ENCODE measurements around the gene F2R. TPM values are rescaled to one million over a fixed set of nuclear protein-coding genes. Genes with fewer than 3 reads are reported as not detected.

F2R gene
- polyA plus RNA-seq, 1 donor (not counting 4 experiments of a cell fraction or from before 2014, with no cell fraction given) = 56.8 TPM

- Histone ChIP-seq H3K36me3 (ENCODE audit: control insufficient read depth in 2 of 2, extremely low read depth in 1 of 2, insufficient read depth in 2 of 2, low read length in 2 of 2) (no peaks in the 10 kb centered on the region), H2AFZ (ENCODE audit: control insufficient read depth, low read length) (no peak overlapping the region)
Measured at GRCh38 chr5:76771705-76772405, 55.9 kb downstream of the F2R start.

GRCh38 chr5:76775921-76776320, 60.0 kb downstream of the F2R start:
- Histone ChIP-seq H3K9me1 (ENCODE audit: control insufficient read depth, extremely low read depth, insufficient read depth, low read length) (no peaks in the 10 kb centered on the region), H3K36me3 (ENCODE audit: control insufficient read depth in 2 of 2, extremely low read depth in 1 of 2, insufficient read depth in 2 of 2, low read length in 2 of 2) (no peaks in the 10 kb centered on the region), H4K20me1 (ENCODE audit: control insufficient read depth, extremely low read depth, insufficient read depth, low read length) (no peaks in the 10 kb centered on the region), H3K4me3 (ENCODE audit: control insufficient read depth in 2 of 3, extremely low read depth in 1 of 3, insufficient read depth in 2 of 3, low read depth in 1 of 3, low read length in 3 of 3) (no peak overlapping the region), H3K27ac (ENCODE audit: control insufficient read depth, insufficient read depth, low read length) (no peak overlapping the region), H3K27me3 (ENCODE audit: control insufficient read depth, extremely low read depth, insufficient read depth, low read length) (no peaks in the 10 kb centered on the region), H3K9ac (ENCODE audit: control insufficient read depth, extremely low read depth, insufficient read depth, low read length) (no peak overlapping the region), H3K79me2 (ENCODE audit: control insufficient read depth, insufficient read depth, low read length) (no peaks in the 10 kb centered on the region), H3K4me1 (ENCODE audit: control insufficient read depth, extremely low read depth, insufficient read depth, low read length) (no peaks in the 10 kb centered on the region), H2AFZ (ENCODE audit: control insufficient read depth, low read length) (no peak overlapping the region), H3K9me3 (ENCODE audit: control insufficient read depth, low read depth, low read length) (no peaks in the 10 kb centered on the region), H3K4me2 (ENCODE audit: control insufficient read depth, extremely low read depth, insufficient read depth, low read depth, low read length) (no peak overlapping the region)
- FAIRE-seq = no peak
- TF ChIP-seq CTCF (optimal IDR thresholded peaks at IDR 0.05 in 1 of 3, IDR thresholded peaks at IDR 0.05 in 1 of 3, conservative IDR thresholded peaks at IDR 0.05 in 1 of 3; ENCODE audit: extremely low read depth in 1 of 3, insufficient read depth in 2 of 3, low read length in 3 of 3) = no peak
- no peak for TF ChIP-seq EZH2 (IDR thresholded peaks at IDR 0.05; ENCODE audit: low read length)
- DNase-seq (ENCODE audit: low read depth, low spot score) = no peak
- dilution Hi-C loops (cut with MboI; ENCODE audit: extremely low pct_ligation_motif_present, low sequenced_read_pairs) = no loop called here

More at GRCh38 chr5:76771705-76772405, 55.9 kb downstream of the F2R start:
- no peak for FAIRE-seq
- Histone ChIP-seq H3K9ac (ENCODE audit: control insufficient read depth, extremely low read depth, insufficient read depth, low read length) (no peak overlapping the region), H3K9me3 (ENCODE audit: control insufficient read depth, low read depth, low read length) (no peaks in the 10 kb centered on the region), H3K27me3 (ENCODE audit: control insufficient read depth, extremely low read depth, insufficient read depth, low read length) (no peaks in the 10 kb centered on the region), H3K4me3 (ENCODE audit: control insufficient read depth in 2 of 3, extremely low read depth in 1 of 3, insufficient read depth in 2 of 3, low read depth in 1 of 3, low read length in 3 of 3) (no peak overlapping the region), H4K20me1 (ENCODE audit: control insufficient read depth, extremely low read depth, insufficient read depth, low read length) (no peaks in the 10 kb centered on the region), H3K9me1 (ENCODE audit: control insufficient read depth, extremely low read depth, insufficient read depth, low read length) (no peaks in the 10 kb centered on the region), H3K4me2 (ENCODE audit: control insufficient read depth, extremely low read depth, insufficient read depth, low read depth, low read length) (no peak overlapping the region), H3K27ac (ENCODE audit: control insufficient read depth, insufficient read depth, low read length) (no peak overlapping the region), H3K4me1 (ENCODE audit: control insufficient read depth, extremely low read depth, insufficient read depth, low read length) (peaks cover 3% of the 10 kb centered on the region), H3K79me2 (ENCODE audit: control insufficient read depth, insufficient read depth, low read length) (no peaks in the 10 kb centered on the region)
- dilution Hi-C loops (cut with MboI; ENCODE audit: extremely low pct_ligation_motif_present, low sequenced_read_pairs) = no loop called here
- TF ChIP-seq CTCF (optimal IDR thresholded peaks at IDR 0.05 in 1 of 3, IDR thresholded peaks at IDR 0.05 in 1 of 3, conservative IDR thresholded peaks at IDR 0.05 in 1 of 3; ENCODE audit: extremely low read depth in 1 of 3, insufficient read depth in 2 of 3, low read length in 3 of 3) (no peak), EZH2 (IDR thresholded peaks at IDR 0.05; ENCODE audit: low read length) (no peak)
- DNase-seq (ENCODE audit: low read depth, low spot score) = no peak

All from keratinocyte (primary cell).